GM18508 (cell line): ENCODE results near the gene PIEZO2.

Source experiments
- ATAC-seq: cut with Tn5 transposase; IDR thresholded peaks from one replicate; pipeline ENCODE4 v1.9.1; 2021; ENCODE audit warnings: moderate number of reproducible peaks; ENCODE audit not compliant: insufficient read depth, unreplicated experiment

PIEZO2 gene

GRCh38 chr18:10770264-10770663, 379.1 kb downstream of the PIEZO2 start:
- no peak for ATAC-seq

- ATAC-seq: no peak
Measured at GRCh38 chr18:10768221-10768620, 381.1 kb downstream of the PIEZO2 start.

DNA sequence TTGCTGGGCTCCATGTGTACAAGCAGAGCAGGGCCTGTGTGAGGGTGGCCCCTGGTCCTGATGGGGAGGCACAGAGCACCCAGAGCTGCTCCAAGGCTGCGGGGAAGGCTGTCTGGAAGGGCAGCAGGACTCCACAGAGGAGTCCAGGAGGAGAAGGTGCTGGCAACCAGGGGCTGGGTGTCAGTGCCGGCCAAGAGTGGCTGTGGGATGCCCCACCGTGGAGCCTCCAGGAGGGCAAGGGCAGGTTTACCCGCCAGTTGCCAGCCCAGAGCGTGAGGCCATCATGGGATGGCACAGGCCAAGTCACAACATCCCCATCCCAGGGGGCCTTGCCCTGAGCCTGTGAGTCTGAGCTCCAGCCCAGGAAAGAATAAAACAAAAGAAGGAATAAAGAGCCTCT, 381.7 kb downstream of the PIEZO2 start:
- ATAC-seq: no peak

- ATAC-seq: no peak
Measured at GRCh38 chr18:10760986-10761385, 388.4 kb downstream of the PIEZO2 start.

GRCh38 chr18:10759241-10759640, 390.1 kb downstream of the PIEZO2 start:
- ATAC-seq: no peak

DNA sequence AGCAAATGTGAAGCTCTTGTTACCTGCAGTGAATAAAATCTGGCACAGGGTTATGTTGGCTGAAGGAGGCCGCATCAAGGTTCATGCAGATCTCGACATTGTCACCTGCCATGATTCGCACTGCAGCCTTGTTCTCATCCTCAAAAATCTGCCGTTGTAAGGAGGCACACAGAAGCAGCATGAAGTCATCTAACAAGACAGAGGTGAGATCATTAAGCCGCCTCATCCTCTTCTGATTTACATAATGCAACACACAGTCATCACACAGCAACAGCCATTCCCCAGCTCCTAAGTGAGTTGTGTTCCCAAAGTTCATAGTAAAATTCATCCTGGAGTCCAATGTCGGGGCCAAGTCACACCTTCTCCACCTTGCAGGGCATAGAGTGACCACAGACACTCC, 391.4 kb downstream of the PIEZO2 start:
- ATAC-seq: no peak

- ATAC-seq: no peak
Measured at GRCh38 chr18:10757349-10757748, 392.0 kb downstream of the PIEZO2 start.

DNA sequence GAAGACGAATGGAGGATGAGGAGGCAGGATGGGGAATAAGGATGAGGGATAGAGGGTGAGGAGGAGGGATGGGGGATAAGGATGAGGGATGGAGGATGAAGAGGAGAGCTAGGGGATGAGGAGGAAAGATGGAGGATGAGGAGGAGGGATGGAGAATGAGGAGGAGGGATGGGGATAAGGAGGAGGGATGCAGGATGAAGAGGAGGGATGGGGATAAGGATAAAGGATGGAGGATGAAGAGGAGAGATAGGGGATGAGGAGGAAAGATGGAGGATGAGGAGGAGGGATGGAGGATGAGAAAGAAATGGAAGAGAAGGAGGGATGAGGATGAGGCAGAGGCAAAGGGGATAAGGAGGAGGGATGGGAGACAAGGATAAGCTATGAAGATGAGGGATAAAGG, 393.5 kb downstream of the PIEZO2 start:
- ATAC-seq: no peak

DNA sequence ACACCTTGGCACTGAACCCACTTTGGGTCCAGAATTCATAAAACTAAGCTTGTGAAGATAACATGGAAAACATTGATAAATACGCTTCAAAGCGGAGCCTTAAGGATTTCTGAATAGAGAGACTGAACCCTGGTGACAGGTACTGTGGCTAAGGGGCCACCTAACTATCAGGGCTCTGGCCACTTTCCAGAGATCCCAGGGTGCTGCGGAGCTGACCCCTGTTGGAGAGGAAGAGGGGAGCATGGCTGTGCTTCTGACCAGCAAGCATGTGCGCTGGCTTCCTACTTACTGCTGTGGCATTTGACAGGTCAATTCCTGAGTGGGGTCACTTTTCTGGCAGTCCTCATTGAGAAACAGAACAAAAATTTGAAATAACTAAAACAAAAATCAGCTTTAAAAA, 395.2 kb downstream of the PIEZO2 start:
- no peak for ATAC-seq

GRCh38 chr18:10752382-10752781, 397.0 kb downstream of the PIEZO2 start:
- ATAC-seq: no peak

- no peak for ATAC-seq
Measured at GRCh38 chr18:10751653-10752052, 397.7 kb downstream of the PIEZO2 start.

GRCh38 chr18:10750191-10751035, 399.0 kb downstream of the PIEZO2 start:
- no peak for ATAC-seq

GRCh38 chr18:10748641-10749040, 400.7 kb downstream of the PIEZO2 start:
- ATAC-seq: no peak

- ATAC-seq: no peak
Measured at GRCh38 chr18:10745971-10746370, 403.4 kb downstream of the PIEZO2 start.

- ATAC-seq: no peak
Measured at GRCh38 chr18:10745219-10745618, 404.1 kb downstream of the PIEZO2 start.

- no peak for ATAC-seq
Measured at GRCh38 chr18:10743766-10744165, 405.6 kb downstream of the PIEZO2 start.

- ATAC-seq: no peak
Measured at GRCh38 chr18:10739152-10739551, 410.2 kb downstream of the PIEZO2 start.

DNA sequence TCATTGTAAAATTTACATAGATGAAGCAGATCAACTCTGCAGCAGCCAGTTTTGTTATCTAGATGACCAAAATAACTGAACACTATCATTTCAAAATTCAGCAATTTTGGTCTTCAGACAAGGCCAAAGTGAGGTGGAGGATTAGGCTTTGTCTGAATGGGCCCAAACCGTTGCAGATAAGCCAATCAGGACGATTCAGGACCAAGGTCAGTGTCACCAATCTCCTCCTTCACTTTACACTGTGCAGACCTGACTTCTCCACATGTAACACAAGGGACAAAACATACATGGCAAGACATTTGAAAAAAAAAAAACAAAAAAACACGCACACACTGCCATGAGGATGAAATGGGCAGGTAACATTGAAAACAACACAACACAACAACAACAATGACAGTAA, 412.4 kb downstream of the PIEZO2 start:
- ATAC-seq: no peak

DNA sequence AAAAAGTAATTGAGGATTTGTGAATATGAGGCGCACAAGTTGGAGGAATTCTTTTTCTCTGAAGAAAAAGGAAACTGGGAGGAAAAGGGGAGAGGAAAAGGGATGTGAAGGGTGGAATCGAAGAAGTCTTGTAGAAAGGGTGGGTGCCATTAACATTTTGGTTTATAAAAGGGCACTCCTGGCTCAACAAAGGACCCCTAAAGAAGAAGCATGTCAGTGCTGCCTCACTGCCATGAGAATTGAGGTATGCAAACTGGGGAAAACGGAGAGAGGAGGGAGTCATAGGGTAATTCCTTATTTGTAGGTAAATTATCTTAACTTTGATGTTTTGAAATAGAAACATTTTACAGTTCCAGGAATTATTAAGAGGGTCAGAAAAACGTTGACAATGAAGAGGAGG, 416.4 kb downstream of the PIEZO2 start:
- no peak for ATAC-seq

DNA sequence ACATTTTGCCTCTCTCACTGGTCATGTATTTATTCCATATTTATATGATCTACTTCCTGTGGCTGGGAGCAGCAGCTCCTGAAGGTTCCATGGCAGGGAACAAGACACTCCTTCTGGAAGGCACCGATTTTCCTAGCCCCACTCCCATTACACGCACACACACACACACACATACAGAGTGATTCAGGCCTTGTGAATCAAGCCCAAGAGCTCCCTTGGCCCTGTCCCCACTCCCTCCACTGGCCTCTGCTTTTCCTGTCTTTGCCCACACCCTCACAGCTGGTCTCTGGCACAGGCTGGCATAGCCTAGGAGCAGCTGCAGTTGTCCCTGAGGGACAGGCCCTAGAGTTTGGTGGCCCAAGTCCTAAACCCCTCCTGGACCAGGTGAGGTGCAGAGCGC, 421.9 kb downstream of the PIEZO2 start:
- ATAC-seq: no peak

- no peak for ATAC-seq
Measured at GRCh38 chr18:10726198-10727068, 422.9 kb downstream of the PIEZO2 start.
